ES-I3 (cell line): ENCODE results near the gene INPP5A.

Experiments used
- H3K36me3 ChIP-seq: 2 replicates; pipeline ENCODE4 v1.6.1; 2013; ENCODE audit warnings: mild to moderate bottlenecking, low read length, control low read depth, moderate library complexity; ENCODE audit not compliant: insufficient read depth
- H3K4me1 ChIP-seq: 2 replicates; pipeline ENCODE4 v1.6.1; 2013; ENCODE audit warnings: mild to moderate bottlenecking, control low read depth, low read length; ENCODE audit not compliant: insufficient read depth
- H3K9ac ChIP-seq: 2 replicates; pipeline ENCODE4 v1.6.1; 2013; ENCODE audit warnings: low read depth, mild to moderate bottlenecking, low read length, moderate library complexity
- H3K9me3 ChIP-seq: 2 replicates; pipeline ENCODE4 v1.6.1; 2013; ENCODE audit warnings: mild to moderate bottlenecking, low read length, moderate library complexity; ENCODE audit not compliant: control insufficient read depth, insufficient read depth

INPP5A gene

DNA sequence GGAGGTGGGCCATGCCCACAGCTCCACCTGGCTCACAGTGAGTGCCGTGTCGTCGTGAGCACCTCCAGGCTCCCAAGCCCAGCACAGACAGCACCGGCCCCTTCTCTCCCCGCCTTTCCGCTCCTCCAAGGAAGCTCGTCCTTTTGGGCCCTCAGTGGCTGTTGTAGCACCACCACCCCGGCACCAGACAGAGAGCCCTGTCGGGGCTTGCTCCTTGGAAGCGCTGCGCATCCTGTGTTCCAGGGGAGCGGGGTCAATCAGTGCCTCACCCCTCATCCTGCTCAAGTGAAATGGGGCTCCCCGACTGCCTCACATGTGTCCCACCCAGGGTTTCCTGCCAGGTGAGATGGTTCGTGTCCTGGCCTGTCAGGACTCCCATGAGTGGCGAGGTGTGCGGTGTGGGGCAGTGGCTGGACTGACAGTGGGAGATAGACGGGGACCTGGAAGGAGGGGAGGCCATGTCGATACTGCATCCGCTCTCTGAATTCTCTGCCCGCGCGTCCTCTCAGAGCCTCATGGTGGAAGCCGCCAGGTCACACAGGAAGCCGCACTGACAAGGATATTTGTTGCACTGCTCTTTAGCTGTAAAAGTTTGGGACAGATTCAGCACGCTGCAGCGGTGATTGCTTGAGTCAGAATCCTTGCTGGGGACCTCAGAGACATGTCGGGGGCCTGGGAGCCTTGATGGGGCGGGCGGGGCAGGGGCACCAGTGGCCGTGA is 107.1 kb downstream of the INPP5A start:
- Histone ChIP-seq H3K9ac (no peak overlapping the region), H3K9me3 (no peaks in the 10 kb centered on the region), H3K36me3 (no peaks in the 10 kb centered on the region), H3K4me1 (no peaks in the 10 kb centered on the region)

GRCh38 chr10:132645247-132645530 is 107.6 kb downstream of the INPP5A start:
- Histone ChIP-seq H3K4me1 (no peaks in the 10 kb centered on the region), H3K36me3 (no peaks in the 10 kb centered on the region), H3K9me3 (no peaks in the 10 kb centered on the region), H3K9ac (no peak overlapping the region)

DNA sequence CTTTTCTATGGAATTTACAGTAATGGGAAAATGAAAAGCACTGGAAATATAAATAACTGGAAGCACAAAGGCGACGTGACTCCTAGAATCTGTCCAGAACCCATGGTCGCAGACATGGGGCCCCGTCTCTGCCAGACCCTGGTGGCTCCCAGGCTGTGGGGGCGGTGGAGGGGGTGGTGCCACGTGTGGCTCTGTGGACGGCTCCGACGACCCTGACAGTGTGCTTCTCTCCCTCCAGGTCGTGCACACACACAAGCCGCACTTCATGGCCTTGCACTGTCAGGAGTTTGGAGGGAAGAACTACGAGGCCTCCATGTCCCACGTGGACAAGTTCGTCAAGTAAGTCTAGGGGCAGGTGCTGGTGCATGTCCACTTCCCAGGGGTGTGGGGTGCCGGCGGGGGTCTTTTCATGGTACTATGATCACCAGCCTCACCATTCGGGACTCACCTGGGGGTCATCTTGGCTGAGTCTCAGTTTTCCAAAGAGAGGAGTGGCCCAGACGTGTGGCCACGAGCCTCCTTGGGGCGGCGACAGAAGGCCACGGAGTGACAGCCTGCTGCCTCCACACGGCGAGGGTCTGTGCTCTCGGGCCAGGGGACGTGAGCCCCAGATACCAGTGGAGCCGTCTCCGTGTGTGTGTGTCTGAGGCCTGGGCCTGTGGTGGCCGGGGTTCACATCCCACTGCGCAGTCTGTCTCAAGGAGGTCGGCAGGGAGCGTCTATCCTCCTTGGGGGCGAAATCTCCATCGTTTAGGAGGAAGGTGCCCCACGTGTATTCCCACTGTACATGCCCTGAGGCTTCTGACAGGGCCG is 108.2 kb downstream of the INPP5A start:
- H3K4me1 ChIP-seq = no peaks in the 10 kb centered on the region
- H3K36me3 ChIP-seq = no peaks in the 10 kb centered on the region
- no peaks in the 10 kb centered on the region for H3K9me3 ChIP-seq
- no peak overlapping the region for H3K9ac ChIP-seq

GRCh38 chr10:132646443-132647097 is 109.0 kb downstream of the INPP5A start:
- Histone ChIP-seq H3K36me3 (no peaks in the 10 kb centered on the region), H3K9ac (no peak overlapping the region), H3K4me1 (no peaks in the 10 kb centered on the region), H3K9me3 (no peaks in the 10 kb centered on the region)

DNA sequence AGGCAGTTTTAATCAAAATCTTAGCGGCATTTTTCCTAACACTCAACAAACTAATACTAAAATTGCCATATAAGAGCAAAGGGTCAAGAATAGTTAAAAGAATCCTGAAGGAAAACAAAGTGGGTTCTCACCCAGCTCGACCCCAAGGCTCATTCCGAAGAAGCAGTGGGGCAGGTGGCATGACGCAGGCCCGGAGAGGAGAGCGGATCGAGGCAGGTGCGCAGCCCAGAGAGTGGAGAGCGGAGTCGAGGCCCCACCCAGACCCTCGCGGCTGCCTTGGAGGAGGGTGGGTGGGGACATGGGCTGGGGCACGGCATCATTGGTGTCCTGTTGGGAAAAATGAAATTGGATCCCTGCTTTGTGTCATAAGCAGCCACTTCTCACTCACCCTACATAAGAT is 109.8 kb downstream of the INPP5A start:
- Histone ChIP-seq H3K4me1 (no peaks in the 10 kb centered on the region), H3K9ac (no peak overlapping the region), H3K9me3 (no peaks in the 10 kb centered on the region), H3K36me3 (no peaks in the 10 kb centered on the region)

- Histone ChIP-seq H3K36me3 (no peaks in the 10 kb centered on the region), H3K9me3 (no peaks in the 10 kb centered on the region), H3K9ac (no peak overlapping the region), H3K4me1 (no peaks in the 10 kb centered on the region)
Measured at GRCh38 chr10:132648072-132648850, 110.7 kb downstream of the INPP5A start.

- no peaks in the 10 kb centered on the region for H3K4me1 ChIP-seq
- H3K9ac ChIP-seq = no peak overlapping the region
- no peaks in the 10 kb centered on the region for H3K9me3 ChIP-seq
- no peaks in the 10 kb centered on the region for H3K36me3 ChIP-seq
Measured at GRCh38 chr10:132648851-132649528, 111.4 kb downstream of the INPP5A start.

GRCh38 chr10:132649651-132650360 is 112.2 kb downstream of the INPP5A start:
- Histone ChIP-seq H3K9me3 (no peaks in the 10 kb centered on the region), H3K36me3 (no peaks in the 10 kb centered on the region), H3K9ac (no peak overlapping the region), H3K4me1 (no peaks in the 10 kb centered on the region)

GRCh38 chr10:132650611-132651250 is 113.1 kb downstream of the INPP5A start:
- H3K4me1 ChIP-seq = no peaks in the 10 kb centered on the region
- no peaks in the 10 kb centered on the region for H3K36me3 ChIP-seq
- no peaks in the 10 kb centered on the region for H3K9me3 ChIP-seq

GRCh38 chr10:132651511-132652029 is 114.0 kb downstream of the INPP5A start:
- Histone ChIP-seq H3K9ac (no peak overlapping the region), H3K9me3 (no peaks in the 10 kb centered on the region), H3K4me1 (no peaks in the 10 kb centered on the region), H3K36me3 (no peaks in the 10 kb centered on the region)

More at GRCh38 chr10:132650611-132651250, 113.1 kb downstream of the INPP5A start:
- no peak overlapping the region for H3K9ac ChIP-seq

- H3K4me1 ChIP-seq = no peaks in the 10 kb centered on the region
- H3K9ac ChIP-seq = no peak overlapping the region
Measured at GRCh38 chr10:132652446-132652845, 114.9 kb downstream of the INPP5A start.

DNA sequence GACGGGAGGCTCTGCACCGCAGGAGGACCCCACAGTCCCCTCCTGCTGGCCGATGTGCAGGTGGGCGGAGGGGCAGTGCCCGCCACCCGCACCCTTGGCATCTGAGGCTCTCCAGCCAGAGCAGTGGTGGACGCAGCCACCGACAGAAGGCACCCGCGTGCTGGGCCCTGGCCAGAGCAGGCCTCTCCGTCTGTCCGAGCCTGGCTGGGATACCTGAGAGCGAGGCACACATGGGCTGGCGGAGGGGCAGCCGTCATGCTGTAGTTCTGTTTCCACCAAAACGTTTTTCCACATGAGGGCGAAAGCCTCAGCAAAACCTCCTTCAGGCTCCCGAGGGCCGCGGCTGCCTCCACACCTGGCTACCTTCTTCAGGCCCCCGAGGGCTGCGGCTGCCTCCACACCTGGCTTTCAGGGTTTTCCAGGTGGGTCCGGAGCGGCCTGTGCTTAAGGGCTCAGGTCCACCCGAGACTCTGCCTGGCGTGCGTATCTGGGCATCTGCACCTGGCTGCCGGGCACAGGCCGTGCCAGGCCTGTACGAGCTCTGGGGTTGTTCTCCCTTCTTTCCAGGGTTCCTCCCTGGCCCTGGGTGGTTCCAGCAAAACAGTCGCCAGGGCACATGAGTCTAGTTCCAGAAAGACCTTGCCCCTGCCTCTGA is 115.5 kb downstream of the INPP5A start:
- H3K36me3 ChIP-seq = no peaks in the 10 kb centered on the region
- H3K4me1 ChIP-seq = no peaks in the 10 kb centered on the region
- no peak overlapping the region for H3K9ac ChIP-seq
- H3K9me3 ChIP-seq = no peaks in the 10 kb centered on the region

More at GRCh38 chr10:132652446-132652845, 114.9 kb downstream of the INPP5A start:
- Histone ChIP-seq H3K36me3 (no peaks in the 10 kb centered on the region), H3K9me3 (no peaks in the 10 kb centered on the region)
